Hematopoietic multipotent progenitor cell treated with erythropoietin and hydrocortisone succinate and interleukin-3 and kit ligand, for 15 days (in vitro differentiated cells): ENCODE results near the gene AP3S2.
A peak's percentile ranks its signal among the peaks of the same experiment; 100 is the strongest.
"Not testable (repeated sequence)": the region's sequence is repeated elsewhere in the genome, so short reads cannot be mapped to it uniquely, and the experiment has no call there.

ENCODE experiments used
- DNase-seq: peaks from one replicate; pipeline ENCODE4 v3.0.0-alpha.2; 2015; ENCODE audit warnings: low spot score

Gene AP3S2

GRCh38 chr15:89864958-89865739, 28.6 kb downstream of the AP3S2 start:
- no peak for DNase-seq

DNA sequence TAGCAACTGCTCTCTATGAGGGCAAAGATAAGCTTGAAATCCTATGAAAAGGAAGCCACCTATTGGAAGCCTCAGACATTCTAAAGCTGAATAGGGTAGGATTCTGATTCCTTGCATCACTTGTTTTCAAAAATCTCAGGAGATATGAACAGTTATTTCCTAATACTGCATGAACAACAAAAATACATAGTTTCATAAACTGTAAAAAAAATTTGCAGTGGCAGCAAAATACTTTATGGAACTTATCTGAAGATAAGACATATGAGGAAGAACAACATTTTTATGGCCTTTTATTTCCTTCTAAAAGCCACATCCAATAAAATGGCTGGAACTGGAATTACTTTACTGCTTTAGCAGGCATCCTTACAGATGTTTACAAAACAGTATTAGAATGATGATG, 29.9 kb downstream of the AP3S2 start:
- DNase-seq = no peak

DNA sequence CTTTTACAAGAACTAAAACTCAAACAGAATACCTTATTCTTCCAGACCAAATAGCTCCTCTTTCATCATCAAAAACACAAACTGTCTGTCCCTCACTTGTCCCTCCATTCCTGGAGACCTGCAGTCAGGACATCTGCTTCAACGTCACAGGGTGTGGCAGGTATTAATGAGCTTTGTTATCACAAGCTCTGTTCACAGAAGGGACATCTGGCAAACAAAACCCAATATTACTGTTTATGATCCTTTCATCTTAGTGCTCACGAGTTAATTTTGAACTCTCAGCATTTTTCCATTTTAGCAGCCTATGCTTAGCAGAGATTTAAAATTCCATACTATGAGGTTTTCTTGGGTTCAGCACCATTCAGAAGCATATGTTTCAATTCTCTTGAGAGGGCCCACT, 32.9 kb downstream of the AP3S2 start:
- DNase-seq = peak; percentile 28

- DNase-seq = no peak
Observed at GRCh38 chr15:89860431-89860830, 33.4 kb downstream of the AP3S2 start.

GRCh38 chr15:89858661-89859458, 34.9 kb downstream of the AP3S2 start:
- DNase-seq = no peak

GRCh38 chr15:89857673-89858072, 36.1 kb downstream of the AP3S2 start:
- no peak for DNase-seq

- DNase-seq = no peak
Observed at GRCh38 chr15:89855948-89856347, 37.8 kb downstream of the AP3S2 start.

- not testable (repeated sequence) for DNase-seq
Observed at GRCh38 chr15:89854863-89855262, 38.9 kb downstream of the AP3S2 start.

- DNase-seq = no peak
Observed at GRCh38 chr15:89852342-89852995, 41.3 kb downstream of the AP3S2 start.

DNA sequence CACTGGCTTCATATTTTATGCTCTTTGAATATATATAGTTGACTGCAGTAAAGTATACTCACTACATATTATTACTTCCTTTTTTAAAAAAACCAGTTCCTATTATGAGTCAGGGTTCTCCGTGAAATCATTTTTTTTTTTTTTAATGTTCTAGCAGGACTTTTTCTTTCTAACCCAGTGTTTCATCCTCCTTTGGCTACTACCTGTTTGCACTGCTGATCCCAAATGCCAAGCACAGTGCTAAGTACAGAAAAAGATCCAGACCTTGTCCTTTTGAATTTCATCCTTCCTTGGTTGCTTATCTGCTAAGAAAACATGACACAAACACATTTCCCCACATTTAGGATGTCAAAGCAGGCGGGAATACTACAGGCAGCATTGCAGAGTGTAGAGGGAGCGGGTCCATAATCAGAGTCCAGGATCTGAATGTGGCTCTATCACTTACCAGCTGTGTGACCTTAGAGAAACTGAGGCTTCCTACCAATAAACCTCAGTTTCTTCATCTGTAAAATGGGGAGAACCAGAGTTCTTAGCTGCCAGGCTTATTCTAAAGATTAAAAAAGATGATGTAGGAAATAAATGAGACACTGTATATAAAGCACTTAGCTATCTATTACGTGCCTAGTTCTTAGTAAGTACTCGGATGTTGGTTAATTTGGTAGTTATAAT, 42.0 kb downstream of the AP3S2 start:
- no peak for DNase-seq

DNA sequence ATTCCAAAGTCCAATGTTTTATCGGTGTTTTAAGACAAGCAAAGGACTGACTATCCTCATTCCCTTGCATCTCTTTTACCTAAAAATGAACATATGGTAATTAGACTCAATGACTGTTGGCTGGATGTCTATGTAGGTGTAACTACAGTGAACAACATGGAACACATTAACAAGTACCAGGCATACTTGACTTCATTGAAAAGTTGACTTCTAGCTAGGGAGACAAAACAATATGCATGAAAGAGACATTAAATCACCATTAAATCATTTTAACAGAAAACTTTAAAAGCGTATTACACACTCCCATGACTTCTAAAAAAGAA, 44.9 kb downstream of the AP3S2 start:
- no peak for DNase-seq

DNA sequence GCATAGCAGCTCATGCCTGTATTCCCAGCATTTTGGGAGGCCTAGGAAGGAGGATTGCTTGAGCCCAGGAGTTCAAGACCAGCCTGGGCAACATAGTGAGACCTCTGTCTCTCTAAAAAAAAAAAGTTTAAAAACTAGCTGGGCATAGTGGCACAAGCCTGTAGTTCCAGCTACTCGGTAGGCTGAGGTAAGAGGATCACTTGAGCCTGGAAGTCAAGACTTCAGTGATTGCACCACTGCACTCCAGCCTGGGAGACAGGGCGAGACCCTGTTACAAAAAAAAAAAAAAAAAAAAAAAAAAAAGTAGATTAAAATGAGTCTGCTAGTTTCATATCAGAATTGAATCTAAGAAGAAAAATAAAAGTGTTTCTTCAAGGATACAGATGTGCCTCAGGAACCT, 46.7 kb downstream of the AP3S2 start:
- DNase-seq = no peak

- no peak for DNase-seq
Observed at GRCh38 chr15:89845305-89845893, 48.4 kb downstream of the AP3S2 start.

DNA sequence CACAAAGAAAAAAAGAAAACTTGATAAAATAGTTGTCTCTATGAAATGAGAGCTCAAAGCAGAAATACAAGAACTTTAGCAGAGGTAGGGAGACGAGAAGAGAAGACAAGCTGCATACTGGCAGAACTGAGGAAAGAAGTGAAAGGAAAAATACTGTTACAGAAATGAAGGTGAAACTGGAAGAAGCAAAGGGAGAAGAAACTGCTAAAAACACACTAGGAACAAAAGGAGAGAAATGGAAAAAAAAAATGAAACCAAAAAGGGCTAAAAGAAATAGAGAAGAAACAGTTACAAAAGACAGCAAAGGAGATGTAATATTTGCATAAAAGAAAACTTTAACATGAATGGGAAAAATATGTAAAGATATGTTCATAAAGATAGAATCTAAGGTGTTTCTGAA, 51.8 kb downstream of the AP3S2 start:
- no peak for DNase-seq

DNA sequence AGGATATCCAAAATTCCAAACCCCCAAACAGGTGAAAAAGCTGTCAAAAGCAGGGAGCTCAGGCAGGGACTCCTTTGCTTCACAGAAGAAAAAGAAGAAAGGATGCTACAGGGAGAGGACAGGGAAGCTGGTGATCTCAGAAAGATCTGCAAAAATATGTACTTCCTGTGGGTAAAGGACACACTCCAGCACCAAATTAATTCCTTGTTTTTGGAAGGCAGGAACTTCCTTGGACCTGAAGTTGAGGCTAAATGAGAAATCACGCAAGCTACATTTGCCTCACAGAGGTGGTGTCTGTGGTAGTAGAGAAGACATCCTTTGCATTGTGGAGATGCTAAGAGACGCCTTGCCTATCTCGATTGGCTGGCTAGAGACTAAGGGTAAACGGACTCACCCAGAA, 52.5 kb downstream of the AP3S2 start:
- DNase-seq = no peak

DNA sequence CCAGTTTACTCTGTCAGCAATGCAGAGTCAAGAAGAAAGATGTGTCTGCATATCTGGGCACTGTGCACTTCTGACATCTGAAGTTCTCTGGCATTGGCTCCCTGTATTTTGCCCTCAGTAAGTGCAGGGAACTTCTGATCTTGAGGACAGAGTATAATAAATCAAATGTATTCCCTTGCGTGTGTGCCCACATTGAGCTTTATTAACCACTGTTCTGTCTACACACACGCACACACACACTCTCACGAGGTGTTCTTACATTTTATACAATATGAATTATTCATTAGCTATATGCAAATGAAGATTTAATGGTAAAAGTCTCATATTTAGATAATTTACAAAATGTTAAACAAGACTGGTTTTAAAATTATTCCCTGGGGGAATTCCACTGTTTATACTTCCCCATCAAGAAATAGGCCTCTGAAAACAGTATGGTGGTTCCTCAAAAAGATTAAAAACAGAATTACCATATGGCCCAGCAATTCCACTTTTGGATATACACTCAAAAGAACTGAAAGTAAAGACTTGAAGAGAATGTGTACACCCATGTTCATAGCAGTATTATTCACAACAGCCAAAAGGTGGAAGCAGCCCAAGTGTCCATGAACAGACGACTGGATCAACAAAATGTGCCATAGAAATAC, 54.5 kb downstream of the AP3S2 start:
- DNase-seq = no peak

GRCh38 chr15:89837830-89838178, 56.0 kb downstream of the AP3S2 start:
- no peak for DNase-seq

DNA sequence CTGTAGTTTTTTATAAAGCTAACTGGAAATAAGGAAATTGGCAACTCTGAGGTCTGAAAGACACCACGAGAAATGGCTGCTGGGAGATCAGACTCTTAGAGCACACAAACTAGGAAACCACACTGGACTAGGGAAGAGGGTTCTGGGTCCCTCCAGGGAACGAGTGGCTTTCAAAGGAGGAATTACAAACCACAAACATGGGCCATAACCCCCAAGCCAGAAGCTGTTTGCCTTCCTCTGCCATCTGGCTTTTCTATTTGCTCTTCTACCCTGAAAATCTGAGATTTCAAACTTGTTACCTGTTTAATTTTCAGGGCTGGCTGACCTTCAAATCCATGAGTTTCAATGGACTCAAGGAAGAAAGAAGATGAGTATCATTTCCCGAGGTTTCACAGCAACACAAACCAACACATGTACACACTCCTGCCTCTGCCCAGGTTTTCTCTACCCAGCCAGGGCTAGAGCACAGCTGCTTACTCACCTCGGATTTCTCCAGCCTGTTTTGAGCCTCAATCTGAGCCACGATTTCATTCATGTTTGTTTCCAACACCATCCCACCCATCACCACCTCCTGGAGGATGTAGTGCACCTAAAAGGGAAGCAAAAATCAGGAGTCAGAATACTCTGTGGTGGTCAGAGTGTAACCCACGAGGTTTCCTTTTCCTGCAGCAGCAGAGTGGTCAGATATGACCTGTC, 56.5 kb downstream of the AP3S2 start:
- DNase-seq = no peak

DNA sequence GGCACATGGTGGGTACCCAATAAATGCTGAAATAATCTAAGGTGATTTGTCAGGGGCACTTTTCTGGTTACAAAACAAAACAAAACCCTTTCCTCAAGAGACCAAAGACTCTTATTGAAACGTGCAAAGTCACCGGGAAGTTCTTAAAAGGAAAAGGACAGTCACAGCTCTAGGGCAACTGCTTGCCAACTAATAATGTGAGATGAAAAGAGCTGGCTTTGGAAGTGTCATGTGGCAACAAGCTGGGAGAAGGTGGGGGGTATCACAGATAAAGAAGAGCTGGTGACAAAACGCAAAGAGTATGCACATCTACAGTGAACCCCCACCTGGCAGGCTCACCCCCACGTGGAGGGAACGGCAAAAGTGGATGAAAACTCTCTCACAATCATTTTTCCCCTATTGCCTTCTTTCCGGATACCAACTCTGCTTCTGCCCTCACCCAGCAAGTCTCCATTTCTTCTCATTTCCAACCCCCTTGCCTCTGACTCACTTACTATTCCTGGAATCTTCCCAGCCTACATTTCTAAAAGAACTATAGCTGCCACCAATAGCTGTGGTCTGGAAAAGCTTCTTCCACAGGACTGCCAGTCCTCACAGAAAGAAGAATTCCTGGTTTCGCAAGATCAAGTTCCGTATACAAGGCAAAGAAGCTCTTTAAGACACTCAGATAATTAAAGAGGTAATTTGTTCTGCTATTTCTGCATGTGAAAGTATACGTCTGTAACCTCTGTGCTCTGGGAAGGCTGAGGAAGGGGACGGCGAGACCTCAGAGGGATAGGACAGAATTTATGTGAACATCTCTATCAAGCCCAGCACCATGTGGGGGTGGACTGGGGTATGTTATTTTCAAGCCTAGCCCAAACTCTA, 57.3 kb downstream of the AP3S2 start:
- DNase-seq = no peak

DNA sequence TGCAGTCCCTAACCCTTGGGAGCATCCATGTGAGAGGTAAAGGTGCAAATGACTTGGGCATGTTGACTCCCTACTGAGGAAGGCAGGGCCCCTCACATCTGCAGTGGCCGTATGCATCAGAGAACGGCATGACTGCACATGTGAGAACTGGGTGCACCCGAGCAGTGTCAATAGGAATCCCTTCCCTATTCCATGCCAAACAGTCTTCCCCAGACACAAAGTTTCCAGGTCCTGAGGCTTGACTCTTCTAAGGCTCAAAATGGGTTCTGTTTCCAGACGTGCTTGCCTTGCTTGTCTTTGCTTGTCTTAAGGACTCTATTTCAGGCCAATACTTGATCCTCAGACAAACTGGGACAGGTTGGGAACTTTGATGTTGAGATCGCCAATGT, 58.6 kb downstream of the AP3S2 start:
- no peak for DNase-seq
